H1 (cell line): ENCODE results near the gene FHIT. TPM values are rescaled to one million over a fixed set of nuclear protein-coding genes. Genes with fewer than 3 reads are reported as not detected.

ENCODE experiments used
- CTCF ChIA-PET: fragments of 300-600 bp; sonication (Branson Sonifier 250); formaldehyde crosslinking; loops from one replicate; lab custom pipeline; 2021; ENCODE audit not compliant: partially characterized antibody; lab: Charles Lee
- POLR2A ChIA-PET: fragments of 300-600 bp; sonication (Branson Sonifier 250); formaldehyde crosslinking; loops from one replicate; lab custom pipeline; 2021; ENCODE audit warnings: inconsistent platforms; ENCODE audit not compliant: partially characterized antibody; lab: Charles Lee
- DNase-seq, 2 experiments: peaks; one replicate each; pipeline versions ENCODE4 v3.0.0 to v3.0.0-alpha.2; 2010 to 2022; ENCODE audit warnings: low spot score in 2 of 2, low read depth in 1 of 2, mixed read lengths in 1 of 2
- FAIRE-seq: peaks from 2 replicates; lab custom pipeline; 2011; peaks lifted over from hg19 to GRCh38; lab: Jason Lieb, UNC
- H2AFZ ChIP-seq: 2 replicates; pipeline ENCODE4 v1.8.1; 2012; ENCODE audit warnings: low read length, inconsistent platforms
- H2AK5ac ChIP-seq: 2 replicates; pipeline ENCODE4 v1.6.1; 2013; ENCODE audit warnings: low read depth, low read length
- H2BK120ac ChIP-seq: replicated peaks from 2 replicates; pipeline ENCODE3; 2013; ENCODE audit warnings: low read depth, low read length, inconsistent platforms
- H2BK12ac ChIP-seq: 2 replicates; pipeline ENCODE4 v1.6.1; 2013; ENCODE audit warnings: low read depth, low read length
- H2BK15ac ChIP-seq: 2 replicates; pipeline ENCODE4 v1.6.1; 2013; ENCODE audit warnings: low read length
- H2BK20ac ChIP-seq: 2 replicates; pipeline ENCODE4 v1.6.1; 2013; ENCODE audit warnings: low read length
- H2BK5ac ChIP-seq: 2 replicates; pipeline ENCODE4 v1.6.1; 2013; ENCODE audit warnings: low read depth, low read length
- H3K14ac ChIP-seq: 2 replicates; pipeline ENCODE4 v1.6.1; 2013; ENCODE audit warnings: inconsistent platforms; ENCODE audit not compliant: insufficient read length
- H3K18ac ChIP-seq: 2 replicates; pipeline ENCODE4 v1.6.1; 2013; ENCODE audit warnings: low read length; ENCODE audit errors: extremely low read depth
- H3K23ac ChIP-seq: 2 replicates; pipeline ENCODE4 v1.6.1; 2013; ENCODE audit warnings: inconsistent platforms; ENCODE audit not compliant: insufficient read length
- H3K23me2 ChIP-seq: 2 replicates; pipeline ENCODE4 v1.6.1; 2013; ENCODE audit warnings: low read depth, low read length
- H3K27ac ChIP-seq: 2 replicates; pipeline ENCODE4 v1.6.1; 2011; ENCODE audit warnings: low read depth, low read length, inconsistent platforms
- H3K27me3 ChIP-seq, 4 experiments: replicated peaks in 1 of 4; 1 replicate in 1 of 4; 2 replicates in 3 of 4; pipeline versions ENCODE4 v1.6.1 to v1.8.1; 2011 to 2013; ENCODE audit warnings: low read length in 3 of 4, mild to moderate bottlenecking in 3 of 4, inconsistent platforms in 2 of 4, mixed read lengths in 2 of 4, moderate library complexity in 1 of 4; ENCODE audit not compliant: control insufficient read depth in 3 of 4, insufficient read depth in 3 of 4; ENCODE audit errors: extremely low read depth in 1 of 4
- H3K36me3 ChIP-seq, 4 experiments: 2 replicates each; pipeline versions ENCODE4 v1.6.1 to v1.8.1; 2011 to 2013; ENCODE audit warnings: mild to moderate bottlenecking in 4 of 4, low read length in 3 of 4, moderate library complexity in 2 of 4, control low read depth in 1 of 4, inconsistent platforms in 1 of 4; ENCODE audit not compliant: insufficient read depth in 4 of 4, control insufficient read depth in 2 of 4
- H3K4ac ChIP-seq: replicated peaks from 2 replicates; pipeline ENCODE3; 2013; ENCODE audit warnings: low read length, low read depth, mixed read lengths, inconsistent platforms; ENCODE audit not compliant: insufficient read length
- H3K4me1 ChIP-seq, 4 experiments: replicated peaks in 1 of 4; 1 replicate in 1 of 4; 2 replicates in 3 of 4; pipeline versions ENCODE4 v1.6.1 to v1.8.1; 2011 to 2013; ENCODE audit warnings: low read length in 3 of 4, inconsistent platforms in 2 of 4, mixed read lengths in 1 of 4; ENCODE audit not compliant: insufficient read depth in 4 of 4, control insufficient read depth in 3 of 4
- H3K4me2 ChIP-seq, 2 experiments: 2 replicates each; pipeline versions ENCODE4 v1.6.1 to v1.8.1; 2011 to 2013; ENCODE audit warnings: low read depth in 2 of 2, low read length in 2 of 2, control low read depth in 1 of 2, inconsistent platforms in 1 of 2, mild to moderate bottlenecking in 1 of 2; ENCODE audit not compliant: insufficient read depth in 1 of 2
- H3K4me3 ChIP-seq, 4 experiments: fragments of 200-600, 300-600 bp in 1 of 4; sonication (generic), shearing (Covaris generic), sonication (Bioruptor Twin) in 1 of 4; 2 replicates each; pipeline versions ENCODE4 v1.5.1 to v1.8.1; 2011 to 2016; ENCODE audit warnings: low read length in 4 of 4, low read depth in 3 of 4, control low read depth in 2 of 4, inconsistent platforms in 2 of 4, mild to moderate bottlenecking in 2 of 4, mixed read lengths in 1 of 4, moderate library complexity in 1 of 4; ENCODE audit not compliant: insufficient read depth in 2 of 4; ENCODE audit errors: extremely low read depth in 1 of 4
- H3K56ac ChIP-seq: replicated peaks from 2 replicates; pipeline ENCODE3; 2013; ENCODE audit warnings: low read depth, mild to moderate bottlenecking, mixed read lengths, low read length, inconsistent platforms; ENCODE audit not compliant: insufficient read length
- H3K79me1 ChIP-seq: 2 replicates; pipeline ENCODE4 v1.6.1; 2013; ENCODE audit warnings: low read depth, low read length, control low read depth
- H3K79me2 ChIP-seq, 2 experiments: 2 replicates each; pipeline versions ENCODE4 v1.6.1 to v1.8.1; 2012 to 2013; ENCODE audit warnings: low read length in 2 of 2, mild to moderate bottlenecking in 2 of 2, inconsistent platforms in 1 of 2; ENCODE audit not compliant: insufficient read depth in 2 of 2, control insufficient read depth in 1 of 2
- H3K9ac ChIP-seq, 4 experiments: replicated peaks in 1 of 4; 1 replicate in 1 of 4; 2 replicates in 3 of 4; pipeline versions ENCODE4 v1.6.1 to v1.8.1; 2011 to 2013; ENCODE audit warnings: low read depth in 3 of 4, low read length in 3 of 4, control low read depth in 2 of 4, mild to moderate bottlenecking in 2 of 4, moderate library complexity in 2 of 4, inconsistent platforms in 1 of 4; ENCODE audit errors: extremely low read depth in 1 of 4
- H3K9me3 ChIP-seq, 2 experiments: 2 replicates each; pipeline versions ENCODE4 v1.6.1 to v1.8.1; 2012 to 2013; ENCODE audit warnings: mild to moderate bottlenecking in 2 of 2, moderate library complexity in 2 of 2, control low read depth in 1 of 2, inconsistent platforms in 1 of 2, low read depth in 1 of 2, low read length in 1 of 2, mixed read lengths in 1 of 2; ENCODE audit not compliant: insufficient read depth in 2 of 2
- H4K20me1 ChIP-seq, 2 experiments: replicated peaks in 1 of 2; 2 replicates each; pipeline versions ENCODE3 to v1.8.1; 2011 to 2013; ENCODE audit warnings: inconsistent platforms in 2 of 2, low read length in 2 of 2, mild to moderate bottlenecking in 1 of 2; ENCODE audit not compliant: insufficient read depth in 2 of 2, control insufficient read depth in 1 of 2
- H4K5ac ChIP-seq: 2 replicates; pipeline ENCODE4 v1.6.1; 2013; ENCODE audit warnings: low read length, low read depth, mixed read lengths, inconsistent platforms; ENCODE audit not compliant: insufficient read length
- H4K8ac ChIP-seq: 2 replicates; pipeline ENCODE4 v1.8.0; 2013; ENCODE audit warnings: mild to moderate bottlenecking, moderate library complexity, low read length, inconsistent platforms; ENCODE audit not compliant: insufficient read depth; ENCODE audit errors: extremely low read depth
- H4K91ac ChIP-seq: replicated peaks from 2 replicates; pipeline ENCODE3; 2013; ENCODE audit warnings: low read length, mixed read lengths, inconsistent platforms; ENCODE audit not compliant: insufficient read length
- MAFK ChIP-seq: IDR thresholded peaks from 2 replicates; pipeline ENCODE4 v1.6.1; 2012; ENCODE audit warnings: low read depth, mild to moderate bottlenecking, improper control_type of control experiment, low read length
- whole genome bisulfite sequencing, 2 experiments: shearing (Covaris generic) in 1 of 2; methylation state at CpG; one replicate each; pipeline versions ENCODE4 v1.1.6 to v1.1.7; 2013 to 2015; ENCODE audit warnings: low lambda C conversion rate in 2 of 2, mixed read lengths in 2 of 2, inconsistent platforms in 1 of 2, low coverage in 1 of 2, missing lambda C conversion rate in 1 of 2; ENCODE audit not compliant: insufficient replicate concordance in 2 of 2, insufficient coverage in 1 of 2, insufficient read length in 1 of 2; ENCODE audit errors: extremely low coverage in 1 of 2, missing lambda C conversion rate in 1 of 2; 5-methylcytosine and 5-hydroxymethylcytosine counted together
- polyA plus RNA-seq, 7 experiments: library from polyadenylated mRNA; depleted of rRNA in 3 of 7; stranded (reverse) in 5 of 7; unstranded in 2 of 7; fragments of >200 nt in 5 of 7; fragments of 200-250 nt in 2 of 7; gene quantifications; 1 replicate in 5 of 7; 2 replicates in 1 of 7; 4 replicates in 1 of 7; pipeline versions ENCODE4 v1.2.1 to v1.2.3, GENCODE V29; 2011 to 2013; ENCODE audit warnings: missing spikeins in 2 of 7, mixed read lengths in 2 of 7
- total RNA-seq: library from RNA; stranded (reverse); fragmentation: NEBNext Ultra II Directional; extraction: Animal tissue kit (Norgen Biotek cat#: 25700); gene quantifications from 2 replicates; pipeline ENCODE4 v1.2.1, GENCODE V29; 2021

The FHIT gene
- total and polyA plus RNA-seq, 2 of the 8 experiments (the other 6 are each of a cell fraction or from before 2014, with no cell fraction given) = 1.2 to 3.2 TPM

- Histone ChIP-seq H4K8ac (no peak overlapping the region), H3K4me2 (no peak overlapping the region), H3K9me3 (no peaks in the 10 kb centered on the region), H2AFZ (no peak overlapping the region), H3K56ac (no peak overlapping the region), H3K36me3 (no peaks in the 10 kb centered on the region), H3K9ac (no peak overlapping the region), H3K4me1 (no peaks in the 10 kb centered on the region; a peak in 1 of 7 replicates), H2AK5ac (no peak overlapping the region), H3K79me2 (no peaks in the 10 kb centered on the region), H2BK12ac (no peak overlapping the region), H3K27me3 (no peaks in the 10 kb centered on the region), H4K91ac (no peak overlapping the region), H3K4me3 (no peak overlapping the region), H2BK15ac (no peak overlapping the region), H2BK5ac (no peak overlapping the region), H3K14ac (no peak overlapping the region), H3K18ac (no peak overlapping the region), H3K23me2 (no peaks in the 10 kb centered on the region), H2BK20ac (no peak overlapping the region), H4K5ac (no peak overlapping the region), H2BK120ac (no peak overlapping the region), H4K20me1 (no peaks in the 10 kb centered on the region), H3K4ac (no peak overlapping the region), H3K23ac (no peak overlapping the region), H3K27ac (no peak overlapping the region), H3K79me1 (no peaks in the 10 kb centered on the region)
- ChIA-PET CTCF (no interaction called here), POLR2A (no interaction called here)
- no peak for DNase-seq
- FAIRE-seq = no peak
- TF ChIP-seq MAFK = no peak
- WGBS, 2 experiments = 91% methylated on average over 9 of the region's 9 CpGs; no CpG with 5 or more reads in 1 of the 2 experiments
Measured at GRCh38 chr3:60514085-60514649, 737.1 kb downstream of the FHIT start.
